T-cell (primary cell): ENCODE results near the gene CORO7. TPM values are rescaled to one million over a fixed set of nuclear protein-coding genes. Genes with fewer than 3 reads are reported as not detected.

Experiments
- ATAC-seq, 4 experiments: fragments of 200-7000 bp in 3 of 4; fragments of 150-1000 bp in 1 of 4; cut with Tn5 transposase; replicated peaks in 1 of 4; 1 replicate in 3 of 4; 2 replicates in 1 of 4; pipeline ENCODE4 v1.10.0; 2021; ENCODE audit warnings: moderate library complexity in 3 of 4, mild to moderate bottlenecking in 2 of 4, moderate number of reproducible peaks in 1 of 4
- CTCF ChIA-PET, 2 donors: fragments of 300-600 bp; sonication (Branson Sonifier 250); formaldehyde crosslinking; loops; one replicate each; lab custom pipeline; 2022; ENCODE audit warnings: antibody characterized with exemption in 2 of 2; lab: Charles Lee
- POLR2A ChIA-PET, 2 donors: fragments of 300-600 bp; sonication (Branson Sonifier 250); formaldehyde crosslinking; loops; one replicate each; lab custom pipeline; 2022; ENCODE audit warnings: antibody characterized with exemption in 2 of 2; lab: Charles Lee
- DNase-seq, 35 experiments: peaks; one replicate each; pipeline versions ENCODE4 v3.0.0 to v3.0.0-alpha.2; 2013 to 2023
- H3K27ac ChIP-seq: one replicate; pipeline ENCODE4 v1.5.1; 2013; ENCODE audit warnings: low read length
- H3K27me3 ChIP-seq, 2 experiments: replicated peaks in 1 of 2; 1 replicate in 1 of 2; 2 replicates in 1 of 2; pipeline versions ENCODE4 v1.6.1 to v1.7.0; 2013; ENCODE audit warnings: low read length in 1 of 2, mixed read lengths in 1 of 2; ENCODE audit not compliant: control insufficient read depth in 2 of 2, insufficient read depth in 2 of 2; ENCODE audit errors: extremely low read depth in 1 of 2
- H3K36me3 ChIP-seq, 2 donors: 1 replicate in 1 of 2; 2 replicates in 1 of 2; pipeline versions ENCODE4 v1.6.1 to v1.7.0; 2013; ENCODE audit warnings: low read length in 1 of 2; ENCODE audit not compliant: control insufficient read depth in 2 of 2, insufficient read depth in 1 of 2; ENCODE audit errors: extremely low read depth in 1 of 2
- H3K4me1 ChIP-seq, 2 experiments: 1 replicate in 1 of 2; 2 replicates in 1 of 2; pipeline versions ENCODE4 v1.6.1 to v1.7.0; 2013; ENCODE audit warnings: low read length in 2 of 2, mixed read lengths in 1 of 2; ENCODE audit not compliant: insufficient read depth in 2 of 2, control insufficient read depth in 1 of 2; ENCODE audit errors: extremely low read depth in 1 of 2
- H3K4me3 ChIP-seq, 2 donors: 1 replicate in 1 of 2; 2 replicates in 1 of 2; pipeline versions ENCODE4 v1.5.1 to v1.7.0; 2013; ENCODE audit warnings: mild to moderate bottlenecking in 2 of 2, low read length in 1 of 2, moderate library complexity in 1 of 2; ENCODE audit not compliant: control insufficient read depth in 1 of 2; ENCODE audit errors: extremely low read depth in 1 of 2
- H3K9me3 ChIP-seq: 2 replicates; pipeline ENCODE4 v1.7.0; 2013
- H3K27ac Mint-ChIP-seq, 2 donors: one replicate each; pipeline ENCODE4 v1.8.0; 2020 to 2021; ENCODE audit warnings: mild to moderate bottlenecking in 2 of 2, mixed read lengths in 2 of 2
- H3K27me3 Mint-ChIP-seq, 2 donors: one replicate each; pipeline ENCODE4 v1.8.0; 2021 to 2022; ENCODE audit warnings: mixed read lengths in 2 of 2
- H3K36me3 Mint-ChIP-seq: one replicate; pipeline ENCODE4 v1.8.0; 2021; ENCODE audit warnings: mixed read lengths
- H3K4me1 Mint-ChIP-seq, 3 donors: one replicate each; pipeline ENCODE4 v1.8.0; 2020 to 2022; ENCODE audit warnings: mixed read lengths in 3 of 3, mild to moderate bottlenecking in 1 of 3
- H3K4me3 Mint-ChIP-seq, 3 donors: one replicate each; pipeline ENCODE4 v1.8.0; 2020 to 2022; ENCODE audit warnings: mild to moderate bottlenecking in 3 of 3, mixed read lengths in 3 of 3, moderate library complexity in 3 of 3
- H3K9me3 Mint-ChIP-seq, 3 donors: one replicate each; pipeline ENCODE4 v1.8.0; 2020 to 2022; ENCODE audit warnings: mixed read lengths in 3 of 3
- WGBS: methylation state at CpG from one replicate; pipeline ENCODE4 v1.1.5; 2013; ENCODE audit warnings: missing lambda C conversion rate; ENCODE audit not compliant: insufficient coverage; 5-methylcytosine and 5-hydroxymethylcytosine counted together
- total RNA-seq, 35 experiments: library from RNA in 6 of 35; stranded (reverse) in 6 of 35; fragments of 120-200 nt in 1 of 35; gene quantifications; one replicate each; pipeline versions ENCODE4 v1.2.1 to v1.2.4 and lab custom pipeline; 2013 to 2026

CORO7 gene
- total RNA-seq, 5 donors from 2014 or later (not counting 1 experiment from before 2014, with no cell fraction given), result 213 to 675 (median 230) TPM

- DNase-seq (no peak), ATAC-seq (no peak)
- H3K27ac Mint-ChIP-seq, result peak overlapping the region; percentile 19 to 48
- H3K4me1 Mint-ChIP-seq, result peaks cover 23 to 28% (median 24%) of the 10 kb centered on the region in 3 donors
- H3K4me3 Mint-ChIP-seq, result peak overlapping the region in 1 of 3 donors; percentile 12
- Histone ChIP-seq H3K36me3 (peaks cover 7 to 30% of the 10 kb centered on the region in 2 donors), H3K4me1 (peaks cover 4 to 67% of the 10 kb centered on the region in 2 experiments), H3K27ac (no peak overlapping the region), H3K9me3 (no peaks in the 10 kb centered on the region), H3K27me3 (no peaks in the 10 kb centered on the region), H3K4me3 (no peak overlapping the region)
- H3K9me3 Mint-ChIP-seq, result no peaks in the 10 kb centered on the region
- 97% methylated on average over 5 of the region's 15 CpGs for WGBS
- CTCF ChIA-PET, result interaction anchor here in 1 of 2 donors (0.6 kb wide), 1 partner anchor 46 kb away, joined by 6 read pairs; no protein-coding TSS in a partner anchor
- POLR2A ChIA-PET, result interaction anchor here in 1 of 2 donors (0.6 kb wide), 1 partner anchor 49 kb away, joined by 4 read pairs; no protein-coding TSS in a partner anchor
- H3K36me3 Mint-ChIP-seq, result peaks cover 3% of the 10 kb centered on the region
- no peaks in the 10 kb centered on the region for H3K27me3 Mint-ChIP-seq
These were observed 40.7 kb downstream of the CORO7 start for GRCh38 chr16:4375717-4376116.

GRCh38 chr16:4373909-4374742 lies 42.3 kb downstream of the CORO7 start:
- ATAC-seq (no peak), DNase-seq (peak in 4 of 35 experiments; percentile 26 to 47 (median 29))
- Histone ChIP-seq H3K36me3 (peaks cover 7 to 17% of the 10 kb centered on the region in 2 donors), H3K4me1 (peaks cover 4 to 63% of the 10 kb centered on the region in 2 experiments), H3K4me3 (no peak overlapping the region), H3K27ac (no peak overlapping the region), H3K27me3 (no peaks in the 10 kb centered on the region), H3K9me3 (no peaks in the 10 kb centered on the region)
- Mint-ChIP-seq H3K4me1 (peaks cover 23 to 30% (median 24%) of the 10 kb centered on the region in 3 donors), H3K36me3 (peaks cover 3% of the 10 kb centered on the region), H3K4me3 (no peak overlapping the region), H3K9me3 (no peaks in the 10 kb centered on the region), H3K27ac (peak overlapping the region; percentile 46 to 61), H3K27me3 (no peaks in the 10 kb centered on the region)
- 20% methylated on average over 1 of the region's 30 CpGs for WGBS
- ChIA-PET CTCF (interaction anchor here in 1 of 2 donors (0.6 kb wide), 1 partner anchor 364 kb away, joined by 3 read pairs; no protein-coding TSS in a partner anchor), POLR2A (interaction anchor here in 1 of 2 donors (0.7 kb wide), 1 partner anchor 16 kb away, joined by 3 read pairs; no protein-coding TSS in a partner anchor)

GRCh38 chr16:4373356-4373908 lies 43.0 kb downstream of the CORO7 start:
- Histone ChIP-seq H3K9me3 (no peaks in the 10 kb centered on the region), H3K4me1 (peaks cover 4 to 57% of the 10 kb centered on the region in 2 experiments), H3K36me3 (peaks cover 2 to 16% of the 10 kb centered on the region in 2 donors), H3K27ac (no peak overlapping the region), H3K4me3 (no peak overlapping the region), H3K27me3 (no peaks in the 10 kb centered on the region)
- Mint-ChIP-seq H3K27ac (no peak overlapping the region), H3K27me3 (no peaks in the 10 kb centered on the region), H3K36me3 (peaks cover 3% of the 10 kb centered on the region), H3K4me1 (peaks cover 23 to 29% (median 24%) of the 10 kb centered on the region in 3 donors), H3K4me3 (peak overlapping the region in 1 of 3 donors; percentile 71), H3K9me3 (no peaks in the 10 kb centered on the region)
- 89% methylated on average over 8 of the region's 9 CpGs for WGBS
- ATAC-seq (no peak), DNase-seq (no peak)
- ChIA-PET CTCF (interaction anchor here in 1 of 2 donors (0.6 kb wide), 1 partner anchor 365 kb away, joined by 3 read pairs; no protein-coding TSS in a partner anchor), POLR2A (interaction anchor here in 1 of 2 donors (0.6 kb wide), 1 partner anchor 202 kb away, joined by 3 read pairs; no protein-coding TSS in a partner anchor)

- Histone ChIP-seq H3K36me3 (peaks cover 0 to 18% of the 10 kb centered on the region in 2 donors), H3K27ac (peak overlapping the region; percentile 14), H3K4me3 (peak overlapping the region; percentile 34 to 64), H3K9me3 (no peaks in the 10 kb centered on the region), H3K27me3 (no peaks in the 10 kb centered on the region), H3K4me1 (peaks cover 4 to 52% of the 10 kb centered on the region in 2 experiments)
- H3K36me3 Mint-ChIP-seq, result peaks cover 1% of the 10 kb centered on the region
- DNase-seq (no peak), ATAC-seq (no peak)
- peaks cover 21 to 27% (median 24%) of the 10 kb centered on the region in 3 donors for H3K4me1 Mint-ChIP-seq
- no peaks in the 10 kb centered on the region for H3K27me3 Mint-ChIP-seq
- POLR2A ChIA-PET, result interaction anchor here in 1 of 2 donors (0.6 kb wide), 1 partner anchor 203 kb away, joined by 3 read pairs; no protein-coding TSS in a partner anchor
- H3K9me3 Mint-ChIP-seq, result no peaks in the 10 kb centered on the region
- 90% methylated on average over 2 of the region's 10 CpGs for WGBS
- peak overlapping the region; percentile 71 to 80 (median 78) for H3K4me3 Mint-ChIP-seq
- peak overlapping the region in 1 of 2 donors; percentile 6 for H3K27ac Mint-ChIP-seq
- CTCF ChIA-PET, result no interaction called here
These were observed 43.6 kb downstream of the CORO7 start for GRCh38 chr16:4372578-4373355.

GRCh38 chr16:4372001-4372577 lies 44.3 kb downstream of the CORO7 start:
- WGBS, result 14% methylated on average over 29 of the region's 43 CpGs
- Mint-ChIP-seq H3K27me3 (no peaks in the 10 kb centered on the region), H3K4me1 (peaks cover 20 to 32% (median 24%) of the 10 kb centered on the region in 3 donors), H3K27ac (peak overlapping the region; percentile 67 to 79), H3K4me3 (peak overlapping the region; percentile 71 to 80 (median 78)), H3K36me3 (peaks cover 6% of the 10 kb centered on the region), H3K9me3 (no peaks in the 10 kb centered on the region)
- peak in 21 of 35 experiments; percentile 16 to 57 (median 32) for DNase-seq
- ATAC-seq, result peak; percentile 28 to 73 (median 68)
- Histone ChIP-seq H3K4me1 (peaks cover 4 to 51% of the 10 kb centered on the region in 2 experiments), H3K27me3 (no peaks in the 10 kb centered on the region), H3K27ac (peak overlapping the region; percentile 14), H3K36me3 (peaks cover 0 to 22% of the 10 kb centered on the region in 2 donors), H3K9me3 (no peaks in the 10 kb centered on the region), H3K4me3 (peak overlapping the region; percentile 34 to 64)
- POLR2A ChIA-PET, result no interaction called here
- CTCF ChIA-PET, result no interaction called here
